H9 (cell line): ENCODE results near the gene MYO18A. TPM values are rescaled to one million over a fixed set of nuclear protein-coding genes. Genes with fewer than 3 reads are reported as not detected.
A peak's percentile ranks its signal among the peaks of the same experiment; 100 is the strongest.

Experiments
- DNase-seq: peaks from one replicate; pipeline ENCODE4 v3.0.0-alpha.2; 2017
- H2AFZ ChIP-seq: one replicate; pipeline ENCODE4 v1.6.1; 2013; ENCODE audit warnings: mild to moderate bottlenecking, low read length, control low read depth, moderate library complexity
- H2AK5ac ChIP-seq: 2 replicates; pipeline ENCODE4 v1.6.1; 2013; ENCODE audit warnings: low read length, control low read depth, mixed read lengths; ENCODE audit not compliant: insufficient read length
- H2BK120ac ChIP-seq: one replicate; pipeline ENCODE4 v1.6.1; 2013; ENCODE audit warnings: low read depth, mild to moderate bottlenecking, low read length, control low read depth, inconsistent platforms; ENCODE audit not compliant: poor library complexity, severe bottlenecking
- H2BK12ac ChIP-seq: 2 replicates; pipeline ENCODE4 v1.6.1; 2013; ENCODE audit warnings: low read length, control low read depth, mixed read lengths, low read depth; ENCODE audit not compliant: insufficient read length
- H2BK15ac ChIP-seq: 2 replicates; pipeline ENCODE4 v1.6.1; 2013; ENCODE audit warnings: low read depth, low read length, control low read depth
- H2BK20ac ChIP-seq: one replicate; pipeline ENCODE4 v1.6.1; 2013; ENCODE audit warnings: low read depth, mild to moderate bottlenecking, low read length, control low read depth, inconsistent platforms; ENCODE audit not compliant: poor library complexity, severe bottlenecking
- H2BK5ac ChIP-seq: 2 replicates; pipeline ENCODE4 v1.6.1; 2013; ENCODE audit warnings: low read length, control low read depth, mixed read lengths; ENCODE audit not compliant: insufficient read length
- H3K14ac ChIP-seq: 2 replicates; pipeline ENCODE4 v1.6.1; 2013; ENCODE audit warnings: low read length, control low read depth; ENCODE audit not compliant: insufficient read depth
- H3K18ac ChIP-seq: 2 replicates; pipeline ENCODE4 v1.6.1; 2013; ENCODE audit warnings: low read depth, mild to moderate bottlenecking, mixed read lengths, low read length, control low read depth; ENCODE audit not compliant: insufficient read length
- H3K23ac ChIP-seq: 2 replicates; pipeline ENCODE4 v1.6.1; 2013; ENCODE audit warnings: low read length, control low read depth, mixed read lengths, low read depth; ENCODE audit not compliant: insufficient read length
- H3K23me2 ChIP-seq: 2 replicates; pipeline ENCODE4 v1.6.1; 2013; ENCODE audit warnings: low read depth, mild to moderate bottlenecking, mixed read lengths, low read length, control low read depth; ENCODE audit not compliant: insufficient read length, poor library complexity, severe bottlenecking
- H3K27ac ChIP-seq: 2 replicates; pipeline ENCODE4 v1.5.1; 2013; ENCODE audit warnings: low read length, control low read depth, mixed read lengths, low read depth; ENCODE audit not compliant: insufficient read length
- H3K27me3 ChIP-seq: 2 replicates; pipeline ENCODE4 v1.6.1; 2013; ENCODE audit warnings: low read length, control low read depth, inconsistent platforms; ENCODE audit not compliant: insufficient read depth
- H3K4ac ChIP-seq: 2 replicates; pipeline ENCODE4 v1.6.1; 2013; ENCODE audit warnings: low read depth, mild to moderate bottlenecking, control low read depth, inconsistent platforms, low read length, moderate library complexity
- H3K4me1 ChIP-seq: 2 replicates; pipeline ENCODE4 v1.6.1; 2013; ENCODE audit warnings: low read length, control low read depth, inconsistent platforms; ENCODE audit not compliant: insufficient read depth
- H3K4me2 ChIP-seq: 2 replicates; pipeline ENCODE4 v1.6.1; 2013; ENCODE audit warnings: low read length, control low read depth, mixed read lengths; ENCODE audit not compliant: insufficient read length, insufficient read depth
- H3K56ac ChIP-seq: 2 replicates; pipeline ENCODE4 v1.6.1; 2013; ENCODE audit warnings: low read depth, mild to moderate bottlenecking, mixed read lengths, low read length, control low read depth; ENCODE audit not compliant: insufficient read length
- H3K79me1 ChIP-seq: 2 replicates; pipeline ENCODE4 v1.6.1; 2013; ENCODE audit warnings: low read depth, mild to moderate bottlenecking, moderate library complexity, low read length, control low read depth, inconsistent platforms; ENCODE audit not compliant: insufficient read depth, poor library complexity, severe bottlenecking
- H3K79me2 ChIP-seq: 2 replicates; pipeline ENCODE4 v1.6.1; 2013; ENCODE audit warnings: low read length, control low read depth, inconsistent platforms; ENCODE audit not compliant: insufficient read depth
- H3K9ac ChIP-seq: 2 replicates; pipeline ENCODE4 v1.6.1; 2013; ENCODE audit warnings: low read length, control low read depth, mixed read lengths; ENCODE audit not compliant: insufficient read length; ENCODE audit errors: extremely low read depth
- H3K9me3 ChIP-seq: one replicate; pipeline ENCODE4 v1.6.1; 2013; ENCODE audit warnings: low read depth, low read length, inconsistent platforms; ENCODE audit not compliant: control insufficient read depth
- H3T11ph ChIP-seq: one replicate; pipeline ENCODE4 v1.6.1; 2013; ENCODE audit warnings: mild to moderate bottlenecking, low read length, control low read depth, inconsistent platforms
- H4K20me1 ChIP-seq: one replicate; pipeline ENCODE4 v1.6.1; 2013; ENCODE audit not compliant: control insufficient read depth, insufficient read length, insufficient read depth
- H4K5ac ChIP-seq: 2 replicates; pipeline ENCODE4 v1.6.1; 2013; ENCODE audit warnings: low read depth, mild to moderate bottlenecking, mixed read lengths, low read length, control low read depth; ENCODE audit not compliant: insufficient read length
- H4K8ac ChIP-seq: replicated peaks from 2 replicates; pipeline ENCODE4 v1.6.1; 2013; ENCODE audit warnings: low read length, control low read depth, mixed read lengths, low read depth; ENCODE audit not compliant: insufficient read length
- H4K91ac ChIP-seq: 2 replicates; pipeline ENCODE4 v1.6.1; 2013; ENCODE audit warnings: low read depth, mild to moderate bottlenecking, moderate library complexity, mixed read lengths, low read length, control low read depth; ENCODE audit not compliant: insufficient read length
- H3K27ac Mint-ChIP-seq, 3 experiments: 2 replicates in 2 of 3; 3 replicates in 1 of 3; pipeline ENCODE4 v1.8.0; 2020 to 2021; ENCODE audit warnings: mixed read lengths in 3 of 3, mild to moderate bottlenecking in 1 of 3, moderate library complexity in 1 of 3
- H3K27me3 Mint-ChIP-seq: 2 replicates; pipeline ENCODE4 v1.8.0; 2021; ENCODE audit warnings: low read depth, mild to moderate bottlenecking, moderate library complexity, mixed read lengths
- H3K36me3 Mint-ChIP-seq, 3 experiments: 2 replicates in 2 of 3; 3 replicates in 1 of 3; pipeline ENCODE4 v1.8.0; 2020 to 2021; ENCODE audit warnings: low read depth in 3 of 3, mixed read lengths in 3 of 3; ENCODE audit not compliant: insufficient read depth in 1 of 3
- H3K4me1 Mint-ChIP-seq, 2 experiments: 2 replicates each; pipeline ENCODE4 v1.8.0; 2020; ENCODE audit warnings: mixed read lengths in 2 of 2
- H3K4me3 Mint-ChIP-seq, 2 experiments: 2 replicates in 1 of 2; 3 replicates in 1 of 2; pipeline ENCODE4 v1.8.0; 2020 to 2021; ENCODE audit warnings: mild to moderate bottlenecking in 2 of 2, mixed read lengths in 2 of 2, moderate library complexity in 1 of 2
- H3K9me3 Mint-ChIP-seq, 2 experiments: 2 replicates in 1 of 2; 3 replicates in 1 of 2; pipeline ENCODE4 v1.8.0; 2020; ENCODE audit warnings: mild to moderate bottlenecking in 2 of 2, mixed read lengths in 2 of 2, moderate library complexity in 1 of 2
- WGBS: extraction: QIAGEN DNeasy Blood & Tissue Kit; methylation state at CpG from one replicate; pipeline ENCODE4 v1.1.7; 2013; ENCODE audit warnings: missing lambda C conversion rate, low lambda C conversion rate, mixed read lengths; ENCODE audit not compliant: insufficient read length; ENCODE audit errors: extremely low coverage; 5-methylcytosine and 5-hydroxymethylcytosine counted together
- total RNA-seq: library from RNA; stranded (reverse); gene quantifications from 2 replicates; pipeline ENCODE4 v1.2.1, GENCODE V29; 2021
- TF ChIP-seq, protein P1 (sequence below): fragments of 200-600 bp; sonication (generic); conservative IDR thresholded peaks from 3 replicates; pipeline ENCODE4 v1.8.0; 2021; ENCODE audit warnings: antibody characterized with exemption, mild to moderate bottlenecking

Gene MYO18A
- total RNA-seq, 1 experiment from 2014 or later, result 21.6 TPM

GRCh38 chr17:29124135-29124924 is 55.9 kb downstream of the MYO18A start:
- TF ChIP-seq, protein P1, sequence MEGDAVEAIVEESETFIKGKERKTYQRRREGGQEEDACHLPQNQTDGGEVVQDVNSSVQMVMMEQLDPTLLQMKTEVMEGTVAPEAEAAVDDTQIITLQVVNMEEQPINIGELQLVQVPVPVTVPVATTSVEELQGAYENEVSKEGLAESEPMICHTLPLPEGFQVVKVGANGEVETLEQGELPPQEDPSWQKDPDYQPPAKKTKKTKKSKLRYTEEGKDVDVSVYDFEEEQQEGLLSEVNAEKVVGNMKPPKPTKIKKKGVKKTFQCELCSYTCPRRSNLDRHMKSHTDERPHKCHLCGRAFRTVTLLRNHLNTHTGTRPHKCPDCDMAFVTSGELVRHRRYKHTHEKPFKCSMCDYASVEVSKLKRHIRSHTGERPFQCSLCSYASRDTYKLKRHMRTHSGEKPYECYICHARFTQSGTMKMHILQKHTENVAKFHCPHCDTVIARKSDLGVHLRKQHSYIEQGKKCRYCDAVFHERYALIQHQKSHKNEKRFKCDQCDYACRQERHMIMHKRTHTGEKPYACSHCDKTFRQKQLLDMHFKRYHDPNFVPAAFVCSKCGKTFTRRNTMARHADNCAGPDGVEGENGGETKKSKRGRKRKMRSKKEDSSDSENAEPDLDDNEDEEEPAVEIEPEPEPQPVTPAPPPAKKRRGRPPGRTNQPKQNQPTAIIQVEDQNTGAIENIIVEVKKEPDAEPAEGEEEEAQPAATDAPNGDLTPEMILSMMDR, result peak; percentile 80
- peaks cover 5 to 11% of the 10 kb centered on the region in 2 experiments for H3K4me1 Mint-ChIP-seq
- Histone ChIP-seq H2BK120ac (no peak overlapping the region), H4K20me1 (no peaks in the 10 kb centered on the region), H2BK20ac (no peak overlapping the region), H3K4me1 (no peaks in the 10 kb centered on the region), H2BK12ac (no peak overlapping the region), H2AFZ (no peak overlapping the region), H2BK15ac (no peak overlapping the region), H3K4me2 (no peak overlapping the region), H3K9ac (no peak overlapping the region), H3K56ac (no peak overlapping the region), H3K14ac (no peak overlapping the region), H3K79me2 (no peaks in the 10 kb centered on the region), H3K79me1 (no peaks in the 10 kb centered on the region), H3K18ac (no peak overlapping the region), H3K23ac (no peak overlapping the region), H3K9me3 (no peaks in the 10 kb centered on the region), H4K5ac (no peak overlapping the region), H3K27ac (no peak overlapping the region), H3T11ph (no peak overlapping the region), H4K91ac (no peak overlapping the region), H4K8ac (no peak overlapping the region), H2BK5ac (no peak overlapping the region), H2AK5ac (no peak overlapping the region), H3K27me3 (no peaks in the 10 kb centered on the region), H3K4ac (no peak overlapping the region), H3K23me2 (no peaks in the 10 kb centered on the region)
- H3K27me3 Mint-ChIP-seq, result no peaks in the 10 kb centered on the region
- no peaks in the 10 kb centered on the region for H3K9me3 Mint-ChIP-seq
- peaks cover 0 to 6% (median 5%) of the 10 kb centered on the region in 3 experiments; a peak in 2 of 7 replicates for H3K36me3 Mint-ChIP-seq
- peak; percentile 75 for DNase-seq
- no peak overlapping the region for H3K4me3 Mint-ChIP-seq
- H3K27ac Mint-ChIP-seq, result no peak overlapping the region; a peak in 1 of 7 replicates
- WGBS, result no CpG with 5 or more reads among the region's 13 CpGs
